GM19397 (cell line): ENCODE data around the gene SNX21.

Experiments
- ATAC-seq: cut with Tn5 transposase; IDR thresholded peaks from one replicate; pipeline ENCODE4 v1.9.1; 2021; ENCODE audit warnings: mild to moderate bottlenecking, moderate library complexity; ENCODE audit not compliant: unreplicated experiment

Gene SNX21

GRCh38 chr20:45878076-45878761, 44.6 kb downstream of the SNX21 start:
- ATAC-seq, result no peak

- peak; percentile 97 for ATAC-seq
Measured at GRCh38 chr20:45880988-45881788, 47.6 kb downstream of the SNX21 start, which contains the start of gene ZSWIM1. Gene ZSWIM1, plus strand, starts transcription at chr20:45881227. Its CDS starts 1,366 bp downstream, at chr20:45882593.

- no peak for ATAC-seq
Measured at GRCh38 chr20:45882469-45883099, 49.0 kb downstream of the SNX21 start.

GRCh38 chr20:45883100-45883469, 49.5 kb downstream of the SNX21 start:
- no peak for ATAC-seq

GRCh38 chr20:45886590-45887345, 53.2 kb downstream of the SNX21 start:
- ATAC-seq, result no peak

- no peak for ATAC-seq
Measured at GRCh38 chr20:45887346-45887715, 53.7 kb downstream of the SNX21 start, which contains the start of gene SPATA25. Gene SPATA25, minus strand, starts transcription at chr20:45887622. Its CDS starts 32 bp downstream, at chr20:45887590.

GRCh38 chr20:45888681-45889080, 55.1 kb downstream of the SNX21 start:
- ATAC-seq, result no peak

GRCh38 chr20:45890077-45890984, 56.7 kb downstream of the SNX21 start:
- peak; percentile 20 for ATAC-seq

- peak; percentile 79 for ATAC-seq
Measured at GRCh38 chr20:45890985-45891983, 57.7 kb downstream of the SNX21 start, which contains the start of the genes CTSA and NEURL2. Gene CTSA, plus strand, starts transcription at chr20:45891335. Its CDS starts 234 bp downstream, at chr20:45891569. Gene NEURL2, minus strand, starts transcription at chr20:45891208. Its CDS starts 217 bp downstream, at chr20:45890991.

GRCh38 chr20:45892049-45892825, 58.6 kb downstream of the SNX21 start:
- no peak for ATAC-seq
